Uterine smooth muscle cell (primary cell): ENCODE results near the gene ZNF630. TPM values are rescaled to one million over a fixed set of nuclear protein-coding genes. Genes with fewer than 3 reads are reported as not detected.

Source experiments
- total RNA-seq: library from RNA; depleted of rRNA; stranded (reverse); fragments of >200 nt; gene quantifications from 2 replicates; pipeline ENCODE4 v1.2.3, GENCODE V29; 2014

ZNF630 gene
- total RNA-seq: 1.00 and 1.5 TPM in 2 replicates

DNA sequence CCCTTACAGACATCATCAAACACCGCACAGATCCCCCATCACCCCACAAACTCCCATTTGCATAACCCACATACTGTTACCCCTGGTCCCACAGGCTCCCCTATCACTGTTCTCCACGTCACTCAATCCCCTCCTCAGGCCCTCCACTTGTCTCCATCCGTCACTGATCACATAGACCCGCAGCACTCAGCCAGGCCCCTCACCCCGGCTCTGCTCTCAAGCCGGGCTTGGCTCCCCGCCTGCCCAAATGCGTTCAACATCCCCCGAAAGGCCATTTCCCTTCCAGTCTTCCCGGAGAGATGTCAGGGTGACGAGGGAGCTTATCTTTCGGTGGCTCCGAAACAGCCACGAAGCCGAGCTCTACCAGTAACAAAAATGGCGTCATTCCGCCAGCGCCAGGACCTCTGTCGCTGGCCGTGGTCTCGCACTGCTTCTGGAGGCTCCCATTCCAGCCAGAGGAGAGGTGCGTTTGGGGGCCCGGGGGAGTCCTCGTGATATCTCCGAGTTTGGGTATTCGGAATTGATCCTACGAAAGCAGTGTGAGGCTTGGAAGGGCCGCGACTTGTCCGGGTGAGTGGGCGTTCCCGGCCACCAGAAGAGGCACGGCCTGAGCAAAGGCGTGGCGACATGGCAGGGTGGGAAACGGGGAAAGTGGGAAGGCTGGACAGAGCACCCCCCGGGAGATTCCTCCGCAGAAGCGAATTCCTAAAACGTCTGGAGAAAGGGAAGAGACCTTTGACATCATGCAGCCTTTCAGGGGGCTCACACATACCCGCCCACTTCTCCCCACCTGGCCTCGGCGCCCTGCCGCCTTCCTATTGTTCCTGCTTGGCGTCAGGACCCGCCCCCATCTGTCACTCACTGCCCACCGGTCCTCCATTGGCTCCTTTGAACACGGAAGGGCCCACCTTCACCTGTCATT lies at the start of gene ZNF630:
ZNF630 (minus strand) TSS at position 577 of the 922 bp plus-strand sequence. CDS start 4,754 bp downstream, outside the sequence.

Other genes with a start within 250 kb of the ZNF630 start
- 5.3 and 6.2 TPM in 2 replicates for gene ZNF81, start 234.7 kb downstream of the ZNF630 start, total RNA-seq
- gene ZNF182, start 67.7 kb downstream of the ZNF630 start, total RNA-seq: 3.3 and 4.4 TPM in 2 replicates
- not detected in 2 replicates for gene SPACA5, start 64.7 kb downstream of the ZNF630 start, total RNA-seq
- gene SPACA5B, start 59.0 kb upstream of the ZNF630 start, total RNA-seq: not detected in 2 replicates
- gene SSX5, start 125.2 kb upstream of the ZNF630 start, total RNA-seq: not detected in 2 replicates
- not detected in 2 replicates for gene SSX1, start 183.8 kb upstream of the ZNF630 start, total RNA-seq